ENCODE data around the gene CHN2.

Gene CHN2

GRCh38 chr7:29341156-29341555 lies 146.6 kb downstream of the CHN2 start:
- no peak overlapping the region for H3K4me3 ChIP-seq (ENCODE audit: low read depth, low read length)
- H3K27me3 ChIP-seq (ENCODE audit: control insufficient read depth, insufficient read depth, low read length): no peaks in the 10 kb centered on the region
- H3K9ac ChIP-seq (ENCODE audit: low read depth, low read length): no peak overlapping the region
- H3K4me1 ChIP-seq (ENCODE audit: control insufficient read depth, insufficient read depth, low read length): no peaks in the 10 kb centered on the region
- H3K9me3 ChIP-seq (ENCODE audit: control insufficient read depth, insufficient read depth, low read length): no peaks in the 10 kb centered on the region
- H3K36me3 ChIP-seq (ENCODE audit: control insufficient read depth, insufficient read depth, low read length): no peaks in the 10 kb centered on the region

GRCh38 chr7:29342761-29343160 lies 148.2 kb downstream of the CHN2 start:
- no peaks in the 10 kb centered on the region for H3K36me3 ChIP-seq (ENCODE audit: control insufficient read depth, insufficient read depth, low read length)
- H3K9ac ChIP-seq (ENCODE audit: low read depth, low read length): no peak overlapping the region
- no peak overlapping the region for H3K4me3 ChIP-seq (ENCODE audit: low read depth, low read length)
- no peaks in the 10 kb centered on the region for H3K9me3 ChIP-seq (ENCODE audit: control insufficient read depth, insufficient read depth, low read length)
- no peaks in the 10 kb centered on the region for H3K4me1 ChIP-seq (ENCODE audit: control insufficient read depth, insufficient read depth, low read length)
- H3K27me3 ChIP-seq (ENCODE audit: control insufficient read depth, insufficient read depth, low read length): no peaks in the 10 kb centered on the region

GRCh38 chr7:29343399-29343798 lies 148.8 kb downstream of the CHN2 start:
- Histone ChIP-seq H3K9ac (ENCODE audit: low read depth, low read length) (no peak overlapping the region), H3K4me1 (ENCODE audit: control insufficient read depth, insufficient read depth, low read length) (no peaks in the 10 kb centered on the region)

GRCh38 chr7:29344334-29344978 lies 149.9 kb downstream of the CHN2 start:
- no peaks in the 10 kb centered on the region for H3K36me3 ChIP-seq (ENCODE audit: control insufficient read depth, insufficient read depth, low read length)
- H3K27me3 ChIP-seq (ENCODE audit: control insufficient read depth, insufficient read depth, low read length): no peaks in the 10 kb centered on the region
- no peak overlapping the region for H3K4me3 ChIP-seq (ENCODE audit: low read depth, low read length)
- H3K9me3 ChIP-seq (ENCODE audit: control insufficient read depth, insufficient read depth, low read length): no peaks in the 10 kb centered on the region
- H3K4me1 ChIP-seq (ENCODE audit: control insufficient read depth, insufficient read depth, low read length): no peaks in the 10 kb centered on the region
- H3K9ac ChIP-seq (ENCODE audit: low read depth, low read length): no peak overlapping the region

More at GRCh38 chr7:29343399-29343798, 148.8 kb downstream of the CHN2 start:
- no peaks in the 10 kb centered on the region for H3K9me3 ChIP-seq (ENCODE audit: control insufficient read depth, insufficient read depth, low read length)
- no peaks in the 10 kb centered on the region for H3K36me3 ChIP-seq (ENCODE audit: control insufficient read depth, insufficient read depth, low read length)
- H3K4me3 ChIP-seq (ENCODE audit: low read depth, low read length): no peak overlapping the region
- no peaks in the 10 kb centered on the region for H3K27me3 ChIP-seq (ENCODE audit: control insufficient read depth, insufficient read depth, low read length)

GRCh38 chr7:29345590-29345989 lies 151.0 kb downstream of the CHN2 start:
- Histone ChIP-seq H3K9ac (ENCODE audit: low read depth, low read length) (no peak overlapping the region), H3K9me3 (ENCODE audit: control insufficient read depth, insufficient read depth, low read length) (no peaks in the 10 kb centered on the region), H3K4me3 (ENCODE audit: low read depth, low read length) (no peak overlapping the region), H3K36me3 (ENCODE audit: control insufficient read depth, insufficient read depth, low read length) (no peaks in the 10 kb centered on the region), H3K4me1 (ENCODE audit: control insufficient read depth, insufficient read depth, low read length) (no peaks in the 10 kb centered on the region), H3K27me3 (ENCODE audit: control insufficient read depth, insufficient read depth, low read length) (no peaks in the 10 kb centered on the region)

GRCh38 chr7:29346231-29346978 lies 151.8 kb downstream of the CHN2 start:
- Histone ChIP-seq H3K27me3 (ENCODE audit: control insufficient read depth, insufficient read depth, low read length) (no peaks in the 10 kb centered on the region), H3K4me1 (ENCODE audit: control insufficient read depth, insufficient read depth, low read length) (no peaks in the 10 kb centered on the region)

GRCh38 chr7:29349362-29349761 lies 154.8 kb downstream of the CHN2 start:
- no peaks in the 10 kb centered on the region for H3K9me3 ChIP-seq (ENCODE audit: control insufficient read depth, insufficient read depth, low read length)
- no peaks in the 10 kb centered on the region for H3K4me1 ChIP-seq (ENCODE audit: control insufficient read depth, insufficient read depth, low read length)
- no peak overlapping the region for H3K4me3 ChIP-seq (ENCODE audit: low read depth, low read length)
- H3K27me3 ChIP-seq (ENCODE audit: control insufficient read depth, insufficient read depth, low read length): no peaks in the 10 kb centered on the region
- H3K36me3 ChIP-seq (ENCODE audit: control insufficient read depth, insufficient read depth, low read length): no peaks in the 10 kb centered on the region
- no peak overlapping the region for H3K9ac ChIP-seq (ENCODE audit: low read depth, low read length)

More at GRCh38 chr7:29346231-29346978, 151.8 kb downstream of the CHN2 start:
- H3K36me3 ChIP-seq (ENCODE audit: control insufficient read depth, insufficient read depth, low read length): no peaks in the 10 kb centered on the region
- no peaks in the 10 kb centered on the region for H3K9me3 ChIP-seq (ENCODE audit: control insufficient read depth, insufficient read depth, low read length)
- no peak overlapping the region for H3K4me3 ChIP-seq (ENCODE audit: low read depth, low read length)
- no peak overlapping the region for H3K9ac ChIP-seq (ENCODE audit: low read depth, low read length)

- Histone ChIP-seq H3K36me3 (ENCODE audit: control insufficient read depth, insufficient read depth, low read length) (no peaks in the 10 kb centered on the region), H3K4me3 (ENCODE audit: low read depth, low read length) (no peak overlapping the region), H3K27me3 (ENCODE audit: control insufficient read depth, insufficient read depth, low read length) (no peaks in the 10 kb centered on the region), H3K9me3 (ENCODE audit: control insufficient read depth, insufficient read depth, low read length) (no peaks in the 10 kb centered on the region), H3K9ac (ENCODE audit: low read depth, low read length) (no peak overlapping the region), H3K4me1 (ENCODE audit: control insufficient read depth, insufficient read depth, low read length) (no peaks in the 10 kb centered on the region)
Measured at GRCh38 chr7:29350351-29350750, 155.8 kb downstream of the CHN2 start.

GRCh38 chr7:29352041-29352440 lies 157.5 kb downstream of the CHN2 start:
- no peak overlapping the region for H3K4me3 ChIP-seq (ENCODE audit: low read depth, low read length)
- no peaks in the 10 kb centered on the region for H3K36me3 ChIP-seq (ENCODE audit: control insufficient read depth, insufficient read depth, low read length)
- no peaks in the 10 kb centered on the region for H3K4me1 ChIP-seq (ENCODE audit: control insufficient read depth, insufficient read depth, low read length)
- no peaks in the 10 kb centered on the region for H3K27me3 ChIP-seq (ENCODE audit: control insufficient read depth, insufficient read depth, low read length)
- no peak overlapping the region for H3K9ac ChIP-seq (ENCODE audit: low read depth, low read length)
- no peaks in the 10 kb centered on the region for H3K9me3 ChIP-seq (ENCODE audit: control insufficient read depth, insufficient read depth, low read length)

- Histone ChIP-seq H3K9ac (ENCODE audit: low read depth, low read length) (no peak overlapping the region), H3K4me1 (ENCODE audit: control insufficient read depth, insufficient read depth, low read length) (no peaks in the 10 kb centered on the region), H3K27me3 (ENCODE audit: control insufficient read depth, insufficient read depth, low read length) (no peaks in the 10 kb centered on the region), H3K9me3 (ENCODE audit: control insufficient read depth, insufficient read depth, low read length) (no peaks in the 10 kb centered on the region), H3K4me3 (ENCODE audit: low read depth, low read length) (no peak overlapping the region), H3K36me3 (ENCODE audit: control insufficient read depth, insufficient read depth, low read length) (no peaks in the 10 kb centered on the region)
Measured at GRCh38 chr7:29353810-29354209, 159.2 kb downstream of the CHN2 start.

- Histone ChIP-seq H3K9me3 (ENCODE audit: control insufficient read depth, insufficient read depth, low read length) (no peaks in the 10 kb centered on the region), H3K36me3 (ENCODE audit: control insufficient read depth, insufficient read depth, low read length) (no peaks in the 10 kb centered on the region), H3K9ac (ENCODE audit: low read depth, low read length) (no peak overlapping the region), H3K4me3 (ENCODE audit: low read depth, low read length) (no peak overlapping the region), H3K27me3 (ENCODE audit: control insufficient read depth, insufficient read depth, low read length) (no peaks in the 10 kb centered on the region), H3K4me1 (ENCODE audit: control insufficient read depth, insufficient read depth, low read length) (no peaks in the 10 kb centered on the region)
Measured at GRCh38 chr7:29354340-29354739, 159.8 kb downstream of the CHN2 start.

GRCh38 chr7:29355388-29355787 lies 160.8 kb downstream of the CHN2 start:
- Histone ChIP-seq H3K4me3 (ENCODE audit: low read depth, low read length) (no peak overlapping the region), H3K9ac (ENCODE audit: low read depth, low read length) (no peak overlapping the region), H3K9me3 (ENCODE audit: control insufficient read depth, insufficient read depth, low read length) (no peaks in the 10 kb centered on the region), H3K27me3 (ENCODE audit: control insufficient read depth, insufficient read depth, low read length) (no peaks in the 10 kb centered on the region), H3K36me3 (ENCODE audit: control insufficient read depth, insufficient read depth, low read length) (no peaks in the 10 kb centered on the region), H3K4me1 (ENCODE audit: control insufficient read depth, insufficient read depth, low read length) (no peaks in the 10 kb centered on the region)
